Small intestine (tissue), 7 donors: ENCODE results near the gene ALDOC. TPM values are rescaled to one million over a fixed set of nuclear protein-coding genes. Genes with fewer than 3 reads are reported as not detected.

ENCODE experiments used
- DNase-seq, 2 donors: peaks; one replicate each; pipeline versions ENCODE4 v3.0.0 to v3.0.0-alpha.2; 2013
- FAIRE-seq: peaks from 2 replicates; lab custom pipeline; 2012; peaks lifted over from hg19 to GRCh38; lab: Jason Lieb, UNC
- H3K27ac ChIP-seq, 3 donors: one replicate each; pipeline ENCODE4 v1.5.1; 2013; ENCODE audit warnings: low read length in 2 of 3, mild to moderate bottlenecking in 2 of 3, control low read depth in 1 of 3, inconsistent platforms in 1 of 3, low read depth in 1 of 3, moderate library complexity in 1 of 3
- H3K27me3 ChIP-seq, 3 donors: one replicate each; pipeline ENCODE4 v1.6.1; 2013; ENCODE audit warnings: low read length in 3 of 3, inconsistent platforms in 1 of 3; ENCODE audit not compliant: control insufficient read depth in 3 of 3, insufficient read depth in 3 of 3
- H3K36me3 ChIP-seq, 3 donors: one replicate each; pipeline ENCODE4 v1.6.1; 2013; ENCODE audit warnings: low read length in 3 of 3, inconsistent platforms in 1 of 3, low read depth in 1 of 3, mild to moderate bottlenecking in 1 of 3, moderate library complexity in 1 of 3; ENCODE audit not compliant: control insufficient read depth in 3 of 3, insufficient read depth in 2 of 3
- H3K4me1 ChIP-seq, 3 donors: one replicate each; pipeline ENCODE4 v1.6.1; 2013; ENCODE audit warnings: low read length in 2 of 3, inconsistent platforms in 1 of 3, low read depth in 1 of 3, mild to moderate bottlenecking in 1 of 3, moderate library complexity in 1 of 3; ENCODE audit not compliant: control insufficient read depth in 3 of 3, insufficient read depth in 2 of 3
- H3K4me3 ChIP-seq, 3 donors: one replicate each; pipeline ENCODE4 v1.5.1; 2013; ENCODE audit warnings: low read length in 3 of 3, control low read depth in 1 of 3, inconsistent platforms in 1 of 3, low read depth in 1 of 3, mild to moderate bottlenecking in 1 of 3, moderate library complexity in 1 of 3
- H3K9me3 ChIP-seq, 2 donors: one replicate each; pipeline ENCODE4 v1.6.1; 2013; ENCODE audit warnings: low read depth in 1 of 2, low read length in 1 of 2; ENCODE audit not compliant: control insufficient read depth in 2 of 2, insufficient read depth in 1 of 2
- whole genome bisulfite sequencing, 3 donors: extraction: QIAGEN DNeasy Blood & Tissue Kit; methylation state at CpG; one replicate each; pipeline ENCODE4 v1.1.7; 2013; 5-methylcytosine and 5-hydroxymethylcytosine counted together
- polyA plus RNA-seq, 4 donors: library from polyadenylated mRNA; stranded (reverse) in 3 of 4; unstranded in 1 of 4; fragments of 200-250 nt in 3 of 4; fragments of 120-200 nt in 1 of 4; gene quantifications; one replicate each; pipeline versions ENCODE4 v1.2.1 to v1.2.3, GENCODE V29; 2013
- donor health status: healthy with polysubstance abuse.
- donor health status: control.
- donor health status: control.
- donor health status: Bipolar disorder and iron deficiency.
- donor health status: healthy.

Gene ALDOC
- polyA plus RNA-seq, 4 donors = 27.6 to 85.0 (median 42.9) TPM

DNA sequence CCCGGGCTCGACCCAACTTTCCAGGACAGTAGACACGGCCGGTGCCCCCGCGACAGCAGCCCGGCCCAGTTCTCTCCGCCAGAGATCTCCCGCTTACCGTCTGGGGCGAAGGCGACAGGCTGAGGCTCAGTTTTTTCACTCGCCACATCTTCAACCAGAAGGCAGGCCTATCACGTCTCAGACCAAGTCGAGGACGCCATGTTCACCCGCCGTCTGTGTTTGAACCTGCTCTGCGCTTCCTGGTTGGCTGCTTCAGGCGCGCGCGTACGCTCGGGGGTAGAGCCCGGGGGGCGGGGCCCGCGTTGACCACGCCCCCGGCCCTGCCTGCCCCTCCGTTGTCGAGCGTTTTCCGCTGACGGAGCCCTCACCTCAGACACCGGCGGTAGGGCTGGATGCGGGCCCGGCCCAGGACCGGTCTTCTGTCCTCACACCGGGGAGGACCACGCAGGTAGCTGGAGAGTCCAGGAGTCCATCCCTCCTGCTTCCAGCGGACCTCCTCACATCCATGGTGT, 22.2 kb upstream of the ALDOC start, which contains the start of gene SPAG5:
Gene SPAG5 (minus strand): TSS at position 227 of the 512 bp plus-strand sequence. CDS start 79 bp downstream, at position 148.
- 0% methylated on average over 42 to 44 of the region's 44 CpGs for WGBS, 3 donors
- DNase-seq = peak; percentile 94 to 97
- H3K27me3 ChIP-seq = no peaks in the 10 kb centered on the region
- peaks cover 0 to 4% (median 0%) of the 10 kb centered on the region in 3 donors for H3K36me3 ChIP-seq
- H3K9me3 ChIP-seq = no peaks in the 10 kb centered on the region
- FAIRE-seq = no peak
- peak within 1 kb of the TSS; percentile 63 to 78 (median 68) for H3K4me3 ChIP-seq
- peak within 1 kb of the TSS; percentile 97 to 99 (median 99) for H3K27ac ChIP-seq
- peaks cover 0 to 19% (median 6%) of the 10 kb centered on the region in 3 donors for H3K4me1 ChIP-seq

DNA sequence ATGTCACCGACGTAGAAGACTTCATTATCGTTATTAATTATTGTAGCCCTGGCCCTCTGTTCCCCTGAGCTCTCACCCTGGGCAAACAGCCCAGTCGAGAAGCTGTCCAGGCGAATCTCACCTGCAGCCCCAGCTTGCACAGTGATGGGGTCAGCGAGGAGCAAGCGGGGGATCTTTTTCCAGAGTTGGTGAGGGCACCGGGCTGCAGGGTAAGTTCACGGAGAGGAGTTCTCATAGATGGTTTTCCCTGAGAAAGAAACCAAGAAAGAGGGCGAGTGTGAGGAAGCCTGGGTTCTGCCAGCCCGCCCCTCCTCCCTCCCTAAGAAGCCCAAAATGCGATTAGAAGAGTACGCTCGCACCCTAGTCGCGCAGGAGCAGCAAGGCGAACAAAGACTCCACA, 21.7 kb upstream of the ALDOC start:
- H3K27me3 ChIP-seq = no peaks in the 10 kb centered on the region
- peaks cover 0 to 6% (median 0%) of the 10 kb centered on the region in 3 donors for H3K36me3 ChIP-seq
- no peak for DNase-seq
- peak overlapping the region; percentile 55 to 78 (median 68) for H3K4me3 ChIP-seq
- no peak for FAIRE-seq
- peak overlapping the region in 2 of 3 donors; percentile 63 to 97 for H3K27ac ChIP-seq
- no peaks in the 10 kb centered on the region for H3K9me3 ChIP-seq
- H3K4me1 ChIP-seq = peaks cover 0 to 19% (median 6%) of the 10 kb centered on the region in 3 donors
- 1 to 3% (median 2%) methylated on average over 17 of the region's 17 CpGs for WGBS, 3 donors

DNA sequence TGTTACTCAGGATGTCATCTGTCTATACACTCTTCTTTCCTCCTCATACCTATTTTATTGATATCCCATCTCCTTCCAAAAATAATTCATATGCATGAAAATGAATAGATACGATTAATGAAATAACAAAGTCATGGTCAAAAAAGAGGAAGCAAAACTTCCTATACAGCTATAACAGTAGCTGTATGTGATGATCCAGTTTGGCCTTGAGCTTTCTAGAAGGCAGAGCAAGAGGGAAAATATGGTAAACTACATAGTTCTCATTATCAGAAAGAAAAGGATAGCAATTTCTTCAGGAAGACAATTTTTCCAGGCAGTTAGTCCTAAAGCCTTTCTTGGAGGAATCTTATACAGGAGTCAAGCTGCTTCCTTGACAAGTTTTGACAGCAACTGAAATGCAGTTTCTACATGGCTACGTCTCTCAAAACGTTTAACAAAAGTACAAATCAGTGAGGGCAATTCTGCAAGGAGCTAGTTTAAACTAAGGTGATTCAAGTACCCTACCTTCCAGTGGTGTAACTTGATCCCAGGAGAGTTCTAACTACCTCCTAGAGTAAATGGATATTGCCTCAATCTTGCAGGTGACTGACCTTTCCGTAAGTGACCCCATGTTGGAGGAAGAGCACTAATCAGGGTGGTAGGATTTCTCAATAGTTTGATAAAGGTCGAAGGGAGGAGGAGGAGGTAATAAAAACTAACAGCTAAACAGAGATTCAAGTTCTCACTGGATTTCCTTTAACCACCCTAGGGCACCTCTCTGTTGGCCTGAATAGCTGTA, 21.1 kb upstream of the ALDOC start:
- peak overlapping the region in 2 of 3 donors; percentile 37 to 97 for H3K27ac ChIP-seq
- H3K27me3 ChIP-seq = no peaks in the 10 kb centered on the region
- 28 to 33% (median 33%) methylated on average over 5 of the region's 5 CpGs for WGBS, 3 donors
- no peaks in the 10 kb centered on the region for H3K9me3 ChIP-seq
- FAIRE-seq (no peak), DNase-seq (peak; percentile 78 to 79)
- H3K4me3 ChIP-seq = peak overlapping the region in 2 of 3 donors; percentile 68 to 78
- peaks cover 0 to 8% (median 0%) of the 10 kb centered on the region in 3 donors for H3K36me3 ChIP-seq
- peaks cover 0 to 19% (median 5%) of the 10 kb centered on the region in 3 donors for H3K4me1 ChIP-seq

DNA sequence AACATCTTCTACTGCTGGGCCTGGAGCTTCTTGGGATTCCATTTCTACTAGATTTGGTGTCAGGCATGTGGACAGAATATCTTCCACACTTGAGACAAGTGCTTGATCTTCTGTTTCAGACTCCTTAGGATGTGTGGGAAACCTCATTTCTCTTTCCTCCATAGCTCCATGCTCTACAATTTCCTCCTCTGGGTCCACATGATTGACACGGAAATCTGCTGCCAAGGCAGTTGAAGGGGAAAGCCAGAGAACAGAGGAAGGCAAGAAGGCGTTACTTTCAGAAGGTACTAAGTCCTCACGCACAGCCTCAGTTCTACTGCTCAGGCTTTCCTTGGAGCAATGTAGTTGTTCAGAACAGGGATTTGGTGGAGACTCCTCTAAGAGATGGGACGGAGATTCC, 15.6 kb upstream of the ALDOC start:
- Histone ChIP-seq H3K36me3 (peaks cover 0 to 38% (median 5%) of the 10 kb centered on the region in 3 donors), H3K27ac (no peak overlapping the region), H3K4me3 (no peak overlapping the region), H3K27me3 (no peaks in the 10 kb centered on the region), H3K9me3 (no peaks in the 10 kb centered on the region), H3K4me1 (peaks cover 0 to under 1% (median 0%) of the 10 kb centered on the region in 3 donors)
- FAIRE-seq (no peak), DNase-seq (no peak)
- WGBS, 3 donors = 87 to 93% (median 91%) methylated on average over 4 of the region's 4 CpGs

DNA sequence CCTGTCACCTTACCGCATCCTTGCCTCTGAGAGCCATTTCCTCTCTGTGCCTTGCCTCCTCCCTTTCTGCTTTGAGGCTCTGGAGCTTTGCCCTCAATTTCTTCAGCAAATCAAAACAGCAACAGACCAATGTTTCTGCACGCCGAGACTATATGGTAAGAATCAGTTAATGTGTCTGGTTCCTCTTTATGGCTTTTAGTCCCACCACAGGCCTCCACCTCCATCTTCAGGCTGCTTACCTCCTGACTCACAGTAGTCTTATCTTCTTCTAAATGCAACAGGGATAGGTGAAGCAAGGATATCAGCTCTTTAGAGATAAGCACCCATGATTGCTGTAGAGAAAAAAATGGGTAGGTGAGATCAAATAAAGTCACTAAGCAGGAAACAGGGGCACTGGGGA, 9.2 kb upstream of the ALDOC start:
- WGBS, 3 donors = 92 to 97% (median 93%) methylated on average over 3 of the region's 3 CpGs
- no peak for FAIRE-seq
- no peak overlapping the region for H3K4me3 ChIP-seq

DNA sequence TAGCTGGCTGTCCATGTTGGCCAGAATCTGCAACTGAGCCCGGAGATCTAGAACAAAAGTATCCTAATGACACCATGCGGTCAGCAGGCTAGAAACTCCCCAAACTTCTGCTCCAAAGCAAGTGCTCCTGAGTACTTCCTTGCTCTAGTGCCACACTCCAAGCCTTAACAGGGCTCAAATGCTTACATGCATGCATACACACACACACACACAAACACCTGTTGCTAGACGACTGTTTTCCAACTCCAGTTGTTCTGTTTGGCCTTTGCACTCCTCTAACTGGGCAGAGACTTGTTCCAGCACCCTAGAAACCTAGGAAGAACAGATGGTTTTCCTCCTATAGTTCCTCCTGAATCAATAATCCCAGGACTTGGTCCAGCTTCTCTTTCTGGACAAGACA, 7.7 kb upstream of the ALDOC start:
- Histone ChIP-seq H3K36me3 (peaks cover 8 to 55% (median 9%) of the 10 kb centered on the region in 3 donors), H3K4me3 (no peak overlapping the region), H3K9me3 (no peaks in the 10 kb centered on the region), H3K4me1 (peaks cover 0 to 8% (median 0%) of the 10 kb centered on the region in 3 donors), H3K27ac (no peak overlapping the region), H3K27me3 (no peaks in the 10 kb centered on the region)
- 68 to 86% (median 71%) methylated on average over 3 of the region's 3 CpGs for WGBS, 3 donors
- no peak for FAIRE-seq
- no peak for DNase-seq

More for the DNA sequence above, 9.2 kb upstream of the ALDOC start:
- no peaks in the 10 kb centered on the region for H3K27me3 ChIP-seq
- H3K36me3 ChIP-seq = peaks cover 8 to 58% (median 9%) of the 10 kb centered on the region in 3 donors
- no peaks in the 10 kb centered on the region for H3K9me3 ChIP-seq
- peak in 1 of 2 donors; percentile 34 for DNase-seq
- H3K4me1 ChIP-seq = peaks cover 0 to 8% (median 0%) of the 10 kb centered on the region in 3 donors
- no peak overlapping the region for H3K27ac ChIP-seq

DNA sequence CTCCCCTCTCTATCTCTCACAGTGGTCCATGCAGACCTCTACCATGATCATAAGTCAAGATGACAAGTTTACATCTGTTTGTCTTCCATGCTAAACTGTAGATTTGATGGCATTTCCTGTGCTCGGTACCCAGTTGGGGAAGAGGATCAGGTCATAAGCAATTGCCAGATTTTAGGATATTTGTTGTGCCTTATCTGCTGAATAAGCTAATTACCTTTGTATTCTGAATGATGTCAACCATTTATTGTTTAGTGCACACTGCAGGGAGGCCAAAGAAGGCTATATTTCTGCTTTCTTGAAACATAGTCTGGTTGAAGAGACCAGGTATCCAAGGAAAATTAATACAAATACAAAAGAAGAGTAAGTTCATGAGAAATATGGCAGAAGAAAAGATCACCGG, 5.8 kb upstream of the ALDOC start:
- no peak for DNase-seq
- WGBS, 3 donors = 95 to 100% (median 99%) methylated on average over 2 of the region's 2 CpGs
- H3K36me3 ChIP-seq = peaks cover 8 to 66% (median 9%) of the 10 kb centered on the region in 3 donors
- H3K27me3 ChIP-seq = no peaks in the 10 kb centered on the region
- no peak overlapping the region for H3K4me3 ChIP-seq
- no peak overlapping the region for H3K27ac ChIP-seq
- H3K4me1 ChIP-seq = peaks cover 0 to 8% (median 0%) of the 10 kb centered on the region in 3 donors
- FAIRE-seq = no peak
- no peaks in the 10 kb centered on the region for H3K9me3 ChIP-seq

DNA sequence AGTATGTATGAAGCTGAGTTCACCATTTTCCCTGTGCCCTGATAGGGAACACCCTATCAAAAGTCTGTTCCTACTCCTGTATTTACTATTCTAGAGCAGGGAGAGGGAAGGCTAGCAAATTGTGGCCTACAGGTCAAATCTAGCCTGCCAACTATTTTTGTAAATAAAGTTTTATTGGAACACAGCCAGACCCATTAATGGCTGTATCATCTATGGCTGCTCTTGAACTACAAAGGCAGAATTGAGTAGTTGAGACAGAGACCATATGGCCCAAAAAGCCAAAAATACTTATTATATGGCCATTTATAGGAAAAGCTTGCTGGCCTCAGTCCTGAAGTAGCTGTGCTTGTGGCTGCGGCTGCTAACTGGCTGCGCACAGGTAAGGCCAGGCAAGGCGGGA, 4.3 kb upstream of the ALDOC start:
- H3K27ac ChIP-seq = no peak overlapping the region
- H3K4me3 ChIP-seq = no peak overlapping the region
- no peak for FAIRE-seq
- no peaks in the 10 kb centered on the region for H3K27me3 ChIP-seq
- no peaks in the 10 kb centered on the region for H3K9me3 ChIP-seq
- peaks cover 0 to 12% (median 0%) of the 10 kb centered on the region in 3 donors for H3K4me1 ChIP-seq
- WGBS, 3 donors = 97 to 100% (median 98%) methylated on average over 3 of the region's 3 CpGs
- DNase-seq = no peak
- peaks cover 8 to 54% (median 8%) of the 10 kb centered on the region in 3 donors for H3K36me3 ChIP-seq
